K562 (cell line): Measurements from ENCODE around the gene ITLN1. TPM values are rescaled to one million over a fixed set of nuclear protein-coding genes. Genes with fewer than 3 reads are reported as not detected.
"Not testable (repeated sequence)": the region's sequence is repeated elsewhere in the genome, so short reads cannot be mapped to it uniquely, and the experiment has no call there.

ENCODE experiments used
- ATAC-seq: fragments of 200-7000 bp; cut with Tn5 transposase; 3 replicates; pipeline ENCODE4 v1.9.1; 2020; ENCODE audit warnings: moderate library complexity
- BruUV-seq: library from RNA; stranded (reverse); fragments of 400-500 nt; replicated peaks from 2 replicates; lab custom pipeline; 2021; lab: Mats Ljungman, UMichigan
- CTCF ChIA-PET: fragments of 300-600 bp; formaldehyde crosslinking; extraction: SDS; loops from one replicate; lab custom pipeline; 2021; ENCODE audit warnings: low intra/inter-chr PET ratio; lab: Yijun Ruan, JAX
- POLR2A ChIA-PET: fragments of 300-600, 350-650 bp; sonication (Branson Sonifier 250); formaldehyde crosslinking; extraction: SDS; loops from one replicate; lab custom pipeline; 2021; ENCODE audit warnings: antibody characterized with exemption, inconsistent platforms; lab: Yijun Ruan, JAX
- DNase-seq, 4 experiments: peaks; one replicate each; pipeline versions ENCODE4 v3.0.0 to v3.0.0-alpha.2; 2011 to 2018; ENCODE audit warnings: low spot score in 3 of 4, mixed read lengths in 3 of 4; ENCODE audit errors: extremely low read depth in 1 of 4
- FAIRE-seq: peaks from 2 replicates; lab custom pipeline; 2011; peaks lifted over from hg19 to GRCh38; lab: Jason Lieb, UNC
- H2AFZ ChIP-seq: 2 replicates; pipeline ENCODE4 v1.6.0; 2011; ENCODE audit warnings: low read depth, low read length, control low read depth, inconsistent platforms
- H3K27ac ChIP-seq: fragments of 200-600 bp; 3 replicates; pipeline ENCODE4 v1.8.0; 2011; ENCODE audit warnings: low read depth, mild to moderate bottlenecking, control low read depth, inconsistent platforms, low read length, moderate library complexity, mixed read lengths; ENCODE audit errors: extremely low read depth
- H3K27me3 ChIP-seq, 2 experiments: fragments of 300-600 bp in 1 of 2; 2 replicates in 1 of 2; 3 replicates in 1 of 2; pipeline versions ENCODE4 v1.6.0 to v1.8.0; 2011; ENCODE audit warnings: inconsistent platforms in 2 of 2, low read length in 2 of 2, mild to moderate bottlenecking in 1 of 2, mixed read lengths in 1 of 2, moderate library complexity in 1 of 2; ENCODE audit not compliant: control insufficient read depth in 2 of 2, insufficient read depth in 2 of 2
- H3K36me3 ChIP-seq: fragments of 300-600 bp; 3 replicates; pipeline ENCODE4 v1.8.0; 2011; ENCODE audit warnings: mild to moderate bottlenecking, low read length, inconsistent platforms; ENCODE audit not compliant: control insufficient read depth, insufficient read depth
- H3K4me1 ChIP-seq, 2 experiments: fragments of 200-600 bp in 1 of 2; replicated peaks in 1 of 2; 2 replicates in 1 of 2; 3 replicates in 1 of 2; pipeline versions ENCODE4 v1.5.1 to v1.8.0; 2011; ENCODE audit warnings: inconsistent platforms in 2 of 2, low read length in 2 of 2, mild to moderate bottlenecking in 1 of 2, mixed read lengths in 1 of 2, moderate library complexity in 1 of 2; ENCODE audit not compliant: control insufficient read depth in 2 of 2, insufficient read depth in 2 of 2
- H3K4me2 ChIP-seq: 2 replicates; pipeline ENCODE4 v1.6.1; 2011; ENCODE audit warnings: low read length, control low read depth, inconsistent platforms, mixed read lengths; ENCODE audit not compliant: insufficient read depth
- H3K4me3 ChIP-seq: fragments of 200-600 bp; sonication (generic), shearing (Covaris generic); 2 replicates; pipeline ENCODE4 v1.5.1; 2016; ENCODE audit warnings: control low read depth, inconsistent platforms
- H3K79me2 ChIP-seq: fragments of 200-600 bp; 3 replicates; pipeline ENCODE4 v1.8.0; 2011; ENCODE audit warnings: low read length, inconsistent platforms; ENCODE audit not compliant: control insufficient read depth, insufficient read depth
- H3K9ac ChIP-seq, 2 experiments: 2 replicates each; pipeline versions ENCODE4 v1.6.0 to v1.6.1; 2011; ENCODE audit warnings: low read depth in 2 of 2, low read length in 2 of 2, control low read depth in 1 of 2, inconsistent platforms in 1 of 2, mild to moderate bottlenecking in 1 of 2, mixed read lengths in 1 of 2; ENCODE audit not compliant: insufficient read depth in 1 of 2
- H3K9me1 ChIP-seq: one replicate; pipeline ENCODE4 v1.6.0; 2011; ENCODE audit warnings: inconsistent platforms, mild to moderate bottlenecking, low read length, moderate library complexity; ENCODE audit not compliant: control insufficient read depth, insufficient read depth
- H3K9me3 ChIP-seq: replicated peaks from 2 replicates; pipeline ENCODE4 v1.5.1; 2011; ENCODE audit warnings: low read depth, low read length, inconsistent platforms; ENCODE audit not compliant: control insufficient read depth, insufficient read depth
- H4K20me1 ChIP-seq: replicated peaks from 2 replicates; pipeline ENCODE4 v1.6.1; 2011; ENCODE audit warnings: low read length, inconsistent platforms, mixed read lengths; ENCODE audit not compliant: control insufficient read depth, insufficient read depth
- CBFA2T2 ChIP-seq: fragments of 450-650 bp; conservative IDR thresholded peaks from 2 replicates; pipeline ENCODE4 v1.6.1; 2017; ENCODE audit warnings: mild to moderate bottlenecking
- CBFA2T3 ChIP-seq: fragments of 450-650 bp; IDR thresholded peaks from 2 replicates; pipeline ENCODE4 v1.6.1; 2017
- CBX2 ChIP-seq: fragments of 200-600 bp; sonication (generic); IDR thresholded peaks from one replicate; pipeline ENCODE4 v1.6.1; 2012; ENCODE audit warnings: mild to moderate bottlenecking, low read length, inconsistent platforms; ENCODE audit not compliant: insufficient read depth, poor library complexity, severe bottlenecking
- CHD1 ChIP-seq: fragments of 200-600 bp; sonication (generic); IDR thresholded peaks from one replicate; pipeline ENCODE4 v1.6.1; 2012; ENCODE audit warnings: mild to moderate bottlenecking, moderate library complexity, low read length, inconsistent platforms
- KDM2B ChIP-seq: fragments of 250-450 bp; sonication (Bioruptor Pico); IDR thresholded peaks from 2 replicates; pipeline ENCODE4 v1.8.0; 2021; ENCODE audit warnings: mild to moderate bottlenecking, moderate library complexity
- MAFF ChIP-seq: IDR thresholded peaks from 2 replicates; pipeline ENCODE4 v1.6.1; 2012; ENCODE audit warnings: low read length, improper control_type of control experiment
- NCOA4 ChIP-seq: fragments of 450-650 bp; IDR thresholded peaks from 2 replicates; pipeline ENCODE4 v1.6.1; 2018; ENCODE audit warnings: mild to moderate bottlenecking; ENCODE audit not compliant: partially characterized antibody
- SMAD3 ChIP-seq: fragments of 450-650 bp; formaldehyde crosslinking; conservative IDR thresholded peaks from 2 replicates; pipeline ENCODE4 v1.4.0; 2020; ENCODE audit warnings: mild to moderate bottlenecking
- TAL1 ChIP-seq: fragments of 450-650 bp; IDR thresholded peaks from 2 replicates; pipeline ENCODE4 v1.6.1; 2016; ENCODE audit warnings: mild to moderate bottlenecking
- TBL1XR1 ChIP-seq, 2 experiments: IDR thresholded peaks; 2 replicates each; pipeline ENCODE4 v1.6.1; 2012; ENCODE audit warnings: improper control_type of control experiment in 2 of 2, low read length in 2 of 2, mild to moderate bottlenecking in 1 of 2
- ZNF354B ChIP-seq: fragments of 250-450 bp; sonication (Bioruptor Pico); IDR thresholded peaks from 2 replicates; pipeline ENCODE4 v1.4.0; 2020
- ZNF507 ChIP-seq: conservative IDR thresholded peaks from 2 replicates; pipeline ENCODE4 v1.6.1; 2017; ENCODE audit warnings: missing genetic modification characterization, missing compliant biosample characterization
- ZNF639 ChIP-seq, 2 experiments: fragments of 200-800 bp in 1 of 2; sonication (Bioruptor generic) in 1 of 2; sonication (generic) in 1 of 2; formaldehyde crosslinking in 1 of 2; IDR thresholded peaks in 1 of 2; conservative IDR thresholded peaks in 1 of 2; 2 replicates each; pipeline versions ENCODE4 v1.5.0 to v1.6.1; 2016 to 2020; ENCODE audit warnings: missing compliant biosample characterization in 1 of 2, missing genetic modification characterization in 1 of 2, missing genetic modification reagents in 1 of 2
- ZNF77 ChIP-seq: fragments of 250-450 bp; sonication (Bioruptor Pico); IDR thresholded peaks from 2 replicates; pipeline ENCODE4 v1.5.0; 2020
- WGBS: fragments of 100-300 bp; shearing (Covaris generic); methylation state at CpG from one replicate; pipeline ENCODE4 v1.1.6; 2016; ENCODE audit warnings: low coverage, mixed read lengths; ENCODE audit not compliant: insufficient coverage; ENCODE audit errors: missing lambda C conversion rate; 5-methylcytosine and 5-hydroxymethylcytosine counted together
- in situ Hi-C: fragments of 300-500 bp; cut with MboI; formaldehyde crosslinking; loops from 4 replicates; pipeline ENCODE4 v1.15.0; 2018; ENCODE audit warnings: inconsistent platforms, mixed read lengths
- intact Hi-C: fragments of 100-400 bp; cut with micrococcal nuclease; formaldehyde crosslinking; loops from 2 replicates; pipeline ENCODE4 v1.14.2; 2022
- polyA plus RNA-seq, 8 experiments: library from polyadenylated mRNA; depleted of rRNA in 4 of 8; stranded (reverse) in 5 of 8; unstranded in 3 of 8; fragments of >200 nt; fragmentation: Nextera tagmentation in 2 of 8; fragmentation: Illumina TruSeq in 1 of 8; extraction: Ambion mirVana in 2 of 8; extraction: Trizol in 1 of 8; gene quantifications; 2 replicates each; pipeline versions ENCODE4 v1.2.1 to v1.2.3, GENCODE V29; 2011 to 2014; ENCODE audit warnings: inconsistent platforms in 1 of 8, missing spikeins in 1 of 8
- total RNA-seq, 7 experiments: library from RNA; depleted of rRNA in 6 of 7; stranded (reverse); fragments of >200 nt in 6 of 7; fragmentation: Illumina TruSeq in 2 of 7; extraction: Trizol in 2 of 7; gene quantifications; 2 replicates each; pipeline versions ENCODE4 v1.2.1 to v1.2.3, GENCODE V29; 2011 to 2021; ENCODE audit warnings: low replicate concordance in 1 of 7

ITLN1 gene
- total and polyA plus RNA-seq, 9 of the 15 experiments (the other 6 are each of a cell fraction or from before 2014, with no cell fraction given): not detected

- H3K4me1 ChIP-seq, H3K27me3 ChIP-seq, H3K9me1 ChIP-seq, H3K79me2 ChIP-seq, H3K9ac ChIP-seq, CTCF ChIA-PET, H3K27ac ChIP-seq, H3K4me3 ChIP-seq, in situ Hi-C loops, H4K20me1 ChIP-seq, H3K4me2 ChIP-seq, ATAC-seq, H3K36me3 ChIP-seq, BruUV-seq, H3K9me3 ChIP-seq, DNase-seq, FAIRE-seq, intact Hi-C loops, H2AFZ ChIP-seq: not testable (repeated sequence)
- POLR2A ChIA-PET: interaction anchor here (0.7 kb wide), 1 partner anchor 50 kb away, joined by 3 read pairs; no protein-coding TSS in a partner anchor
- TF ChIP-seq ZNF507: peak; percentile 93
- peak; percentile 71; the same call in 1 of the 2 replicates for TF ChIP-seq ZNF354B (CRISPR knock-in tag)
- 23% methylated on average over 18 of the region's 18 CpGs for WGBS
These were observed 9.6 kb upstream of the ITLN1 start for GRCh38 chr1:160894368-160895135.

GRCh38 chr1:160891474-160891873 is 6.5 kb upstream of the ITLN1 start:
- no TSS peak for BruUV-seq
- TF ChIP-seq CBFA2T2 (0 out of 2 replicates have a peak, but pooled peaks have one; percentile 14), CHD1 (no peak), SMAD3 (CRISPR knock-in tag) (no peak), CBFA2T3 (peak; percentile 55), MAFF (no peak), CBX2 (no peak), TBL1XR1 (IDR thresholded peaks at IDR 0.05; ENCODE audit: low read length in 2 of 2) (no peak), NCOA4 (no peak), ZNF639 (CRISPR knock-in tag; conservative IDR thresholded peaks at IDR 0.05 in 1 of 2, IDR thresholded peaks at IDR 0.05 in 1 of 2) (no peak), ZNF77 (CRISPR knock-in tag) (no peak), KDM2B (CRISPR knock-in tag) (no peak), TAL1 (peak; percentile 30; the same call in 1 of the 2 replicates)
- ChIA-PET POLR2A (no interaction called here), CTCF (no interaction called here)
- no peak overlapping the region for H3K4me2 ChIP-seq
- H4K20me1 ChIP-seq: no peaks in the 10 kb centered on the region
- no peak for ATAC-seq
- H3K4me1 ChIP-seq: peaks cover 0 to 4% of the 10 kb centered on the region in 2 experiments; a peak in 1 of 5 replicates
- H3K9me3 ChIP-seq: no peaks in the 10 kb centered on the region
- no peaks in the 10 kb centered on the region for H3K79me2 ChIP-seq
- no peak overlapping the region for H3K27ac ChIP-seq
- no peak overlapping the region for H3K9ac ChIP-seq
- FAIRE-seq: no peak
- no peaks in the 10 kb centered on the region for H3K36me3 ChIP-seq
- no peak overlapping the region for H2AFZ ChIP-seq
- no peaks in the 10 kb centered on the region for H3K9me1 ChIP-seq
- H3K27me3 ChIP-seq: no peaks in the 10 kb centered on the region; a peak in 1 of 5 replicates
- intact Hi-C loops: no loop called here
- in situ Hi-C loops: no loop called here
- H3K4me3 ChIP-seq: no peak overlapping the region
- DNase-seq: no peak
- WGBS: 4% methylated on average over 2 of the region's 2 CpGs
